Dorsolateral prefrontal cortex (tissue), 118 donors: ENCODE measurements around the gene VPS18. TPM values are rescaled to one million over a fixed set of nuclear protein-coding genes. Genes with fewer than 3 reads are reported as not detected.

Source experiments
- total RNA-seq, 120 experiments: library from RNA; stranded (reverse); gene quantifications; one replicate each; pipeline versions ENCODE4 v1.2.3 to v1.2.4, GENCODE V29; 2022

Gene VPS18
- total RNA-seq, 120 experiments from 2014 or later, result 19.3 to 39.4 (median 29.9) TPM

Other genes starting within 250 kb of the VPS18 start
- gene RAD51, start 199.3 kb upstream of the VPS18 start, total RNA-seq, result 1 to 10 TPM in 35 of 120 experiments, under 1 TPM in 50, not detected in 35; 0.23 to 3.8 (median 0.87) TPM
- 10 to 100 TPM; 51.4 to 80.5 (median 65.4) TPM for gene RMDN3, start 139.2 kb upstream of the VPS18 start, total RNA-seq
- gene GCHFR, start 130.4 kb upstream of the VPS18 start, total RNA-seq, result 10 to 100 TPM in 62 of 120 experiments, 1 to 10 TPM in 58; 3.6 to 26.3 (median 10.6) TPM
- 1 to 10 TPM in 53 of 120 experiments, under 1 TPM in 65, not detected in 2; 0.17 to 3.6 (median 0.96) TPM for gene C15orf62, start 124.5 kb upstream of the VPS18 start, total RNA-seq
- gene ZFYVE19, start 87.4 kb upstream of the VPS18 start, total RNA-seq, result 10 to 100 TPM; 17.6 to 48.7 (median 30.8) TPM
- gene DNAJC17, start 87.0 kb upstream of the VPS18 start, total RNA-seq, result 10 to 100 TPM; 17.9 to 54.4 (median 34.3) TPM
- gene PPP1R14D, start 65.7 kb upstream of the VPS18 start, total RNA-seq, result not detected
- gene SPINT1, start 50.4 kb upstream of the VPS18 start, total RNA-seq, result 1 to 10 TPM in 95 of 120 experiments, under 1 TPM in 23, not detected in 2; 0.39 to 5.4 (median 1.6) TPM
- gene RHOV, start 20.2 kb upstream of the VPS18 start, total RNA-seq, result 1 to 10 TPM in 113 of 120 experiments, under 1 TPM in 7; 0.46 to 6.2 (median 2.5) TPM
- gene DLL4, start 34.9 kb downstream of the VPS18 start, total RNA-seq, result 10 to 100 TPM in 41 of 120 experiments, 1 to 10 TPM in 79; 2.2 to 25.3 (median 7.9) TPM
- 10 to 100 TPM in 48 of 120 experiments, 1 to 10 TPM in 72; 2.8 to 19.8 (median 9.3) TPM for gene CHAC1, start 59.0 kb downstream of the VPS18 start, total RNA-seq
- 10 to 100 TPM; 15.8 to 35.4 (median 24.2) TPM for gene INO80, start 221.8 kb downstream of the VPS18 start, total RNA-seq